Neural crest cell (in vitro differentiated cells): ENCODE data around the gene PTPN14. TPM values are rescaled to one million over a fixed set of nuclear protein-coding genes. Genes with fewer than 3 reads are reported as not detected.

Experiments used
- DNase-seq: peaks from one replicate; pipeline ENCODE4 v3.0.0; 2021; ENCODE audit warnings: low read depth, mixed read lengths, low spot score
- H3K27ac Mint-ChIP-seq: one replicate; pipeline ENCODE4 v1.8.0; 2021; ENCODE audit warnings: mild to moderate bottlenecking, mixed read lengths; ENCODE audit not compliant: unreplicated experiment
- H3K27me3 Mint-ChIP-seq: 2 replicates; pipeline ENCODE4 v1.8.0; 2021; ENCODE audit warnings: low read depth, mild to moderate bottlenecking, mixed read lengths
- H3K36me3 Mint-ChIP-seq: 2 replicates; pipeline ENCODE4 v1.8.0; 2021; ENCODE audit warnings: low read depth, mild to moderate bottlenecking, mixed read lengths
- H3K4me1 Mint-ChIP-seq: 2 replicates; pipeline ENCODE4 v1.8.0; 2021; ENCODE audit warnings: mixed read lengths
- H3K4me3 Mint-ChIP-seq: one replicate; pipeline ENCODE4 v1.8.0; 2021; ENCODE audit warnings: mild to moderate bottlenecking, mixed read lengths
- H3K9me3 Mint-ChIP-seq: 2 replicates; pipeline ENCODE4 v1.8.0; 2021; ENCODE audit warnings: mixed read lengths
- CTCF ChIP-seq: fragments of 200-600 bp; sonication (generic); conservative IDR thresholded peaks from 2 replicates; pipeline ENCODE4 v1.5.0; 2021; ENCODE audit warnings: antibody characterized with exemption, mild to moderate bottlenecking
- total RNA-seq: library from RNA; stranded (reverse); gene quantifications from 2 replicates; pipeline ENCODE4 v1.2.1, GENCODE V29; 2021

Gene PTPN14
- total RNA-seq, 1 donor from 2014 or later = 21.4 TPM

- no peak for DNase-seq
- Mint-ChIP-seq H3K27me3 (no peaks in the 10 kb centered on the region), H3K4me3 (no peak overlapping the region), H3K27ac (no peak overlapping the region), H3K9me3 (peaks cover 2% of the 10 kb centered on the region), H3K36me3 (peaks cover 29% of the 10 kb centered on the region), H3K4me1 (peaks cover 14% of the 10 kb centered on the region)
- no peak for TF ChIP-seq CTCF
These were observed 201.6 kb downstream of the PTPN14 start for GRCh38 chr1:214349781-214350180.

GRCh38 chr1:214349008-214349407 is 202.4 kb downstream of the PTPN14 start:
- Mint-ChIP-seq H3K9me3 (peaks cover 3% of the 10 kb centered on the region), H3K4me1 (peaks cover 14% of the 10 kb centered on the region), H3K27me3 (no peaks in the 10 kb centered on the region), H3K36me3 (peaks cover 33% of the 10 kb centered on the region), H3K27ac (no peak overlapping the region), H3K4me3 (no peak overlapping the region)
- no peak for DNase-seq
- TF ChIP-seq CTCF = no peak

GRCh38 chr1:214344897-214345296 is 206.5 kb downstream of the PTPN14 start:
- Mint-ChIP-seq H3K36me3 (peaks cover 44% of the 10 kb centered on the region), H3K9me3 (peaks cover 4% of the 10 kb centered on the region), H3K27me3 (no peaks in the 10 kb centered on the region), H3K4me3 (no peak overlapping the region), H3K4me1 (peaks cover 9% of the 10 kb centered on the region), H3K27ac (no peak overlapping the region)
- TF ChIP-seq CTCF = no peak
- no peak for DNase-seq

- Mint-ChIP-seq H3K27ac (no peak overlapping the region), H3K36me3 (peaks cover 40% of the 10 kb centered on the region), H3K4me3 (no peak overlapping the region), H3K9me3 (peaks cover 4% of the 10 kb centered on the region), H3K27me3 (no peaks in the 10 kb centered on the region), H3K4me1 (peaks cover 5% of the 10 kb centered on the region)
- DNase-seq = no peak
- TF ChIP-seq CTCF = no peak
These were observed 208.9 kb downstream of the PTPN14 start for GRCh38 chr1:214342525-214342924.

GRCh38 chr1:214341932-214342331 is 209.5 kb downstream of the PTPN14 start:
- peaks cover 4% of the 10 kb centered on the region for H3K9me3 Mint-ChIP-seq
- H3K4me1 Mint-ChIP-seq = peaks cover 9% of the 10 kb centered on the region
- H3K36me3 Mint-ChIP-seq = peaks cover 36% of the 10 kb centered on the region
- no peak for DNase-seq
- no peak overlapping the region for H3K27ac Mint-ChIP-seq
- no peak overlapping the region for H3K4me3 Mint-ChIP-seq
- no peak for TF ChIP-seq CTCF
- H3K27me3 Mint-ChIP-seq = no peaks in the 10 kb centered on the region

- Mint-ChIP-seq H3K36me3 (peaks cover 36% of the 10 kb centered on the region), H3K27ac (no peak overlapping the region), H3K9me3 (peaks cover 4% of the 10 kb centered on the region), H3K4me1 (peaks cover 10% of the 10 kb centered on the region), H3K27me3 (no peaks in the 10 kb centered on the region), H3K4me3 (no peak overlapping the region)
- TF ChIP-seq CTCF = no peak
- DNase-seq = no peak
These were observed 209.9 kb downstream of the PTPN14 start for GRCh38 chr1:214341459-214341858.
